Fibroblast of lung (primary cell): ENCODE measurements around the gene ATP6V0D1. TPM values are rescaled to one million over a fixed set of nuclear protein-coding genes. Genes with fewer than 3 reads are reported as not detected.

ENCODE experiments used
- DNase-seq, 2 donors: peaks; one replicate each; pipeline versions ENCODE4 v3.0.0 to v3.0.0-alpha.2; 2010; ENCODE audit warnings: low read depth in 2 of 2
- H2AFZ ChIP-seq: 2 replicates; pipeline ENCODE4 v1.5.1; 2012; ENCODE audit warnings: low read length, control low read depth, inconsistent platforms
- H3K27ac ChIP-seq: 2 replicates; pipeline ENCODE4 v1.5.1; 2011; ENCODE audit warnings: low read length, control low read depth; ENCODE audit not compliant: insufficient read depth
- H3K27me3 ChIP-seq: 2 replicates; pipeline ENCODE4 v1.5.1; 2011; ENCODE audit warnings: mild to moderate bottlenecking, low read length; ENCODE audit not compliant: control insufficient read depth, insufficient read depth
- H3K36me3 ChIP-seq: 2 replicates; pipeline ENCODE4 v1.5.1; 2011; ENCODE audit warnings: low read length; ENCODE audit not compliant: control insufficient read depth, insufficient read depth
- H3K4me1 ChIP-seq: 2 replicates; pipeline ENCODE4 v1.5.1; 2011; ENCODE audit warnings: low read length; ENCODE audit not compliant: control insufficient read depth, insufficient read depth; ENCODE audit errors: extremely low read depth
- H3K4me2 ChIP-seq: 2 replicates; pipeline ENCODE4 v1.5.1; 2011; ENCODE audit warnings: low read length, control low read depth; ENCODE audit not compliant: insufficient read depth; ENCODE audit errors: extremely low read depth
- H3K4me3 ChIP-seq, 4 experiments: fragments of 200-600 bp in 1 of 4; sonication (generic) in 1 of 4; replicated peaks in 1 of 4; 2 replicates each; pipeline ENCODE4 v1.5.1; 2011 to 2016; ENCODE audit warnings: low read length in 4 of 4, low read depth in 3 of 4, mild to moderate bottlenecking in 3 of 4, control low read depth in 2 of 4, inconsistent platforms in 1 of 4, mixed read lengths in 1 of 4; ENCODE audit not compliant: insufficient read depth in 1 of 4; ENCODE audit errors: control extremely low read depth in 1 of 4
- H3K79me2 ChIP-seq: 2 replicates; pipeline ENCODE4 v1.5.1; 2012; ENCODE audit warnings: mild to moderate bottlenecking, low read length, inconsistent platforms; ENCODE audit not compliant: control insufficient read depth, insufficient read depth
- H3K9ac ChIP-seq: 2 replicates; pipeline ENCODE4 v1.5.1; 2011; ENCODE audit warnings: mild to moderate bottlenecking, low read length, control low read depth; ENCODE audit not compliant: insufficient read depth
- H3K9me3 ChIP-seq: 2 replicates; pipeline ENCODE4 v1.5.1; 2012; ENCODE audit warnings: low read depth, low read length; ENCODE audit not compliant: control insufficient read depth, insufficient read depth
- H4K20me1 ChIP-seq: 2 replicates; pipeline ENCODE4 v1.5.1; 2011; ENCODE audit warnings: low read length; ENCODE audit not compliant: control insufficient read depth, insufficient read depth; ENCODE audit errors: extremely low read depth
- CTCF ChIP-seq, 2 donors: IDR thresholded peaks in 1 of 2; conservative IDR thresholded peaks in 1 of 2; 1 replicate in 1 of 2; 2 replicates in 1 of 2; pipeline ENCODE4 v1.5.1; 2011 to 2012; ENCODE audit warnings: low read length in 2 of 2, control low read depth in 1 of 2, inconsistent platforms in 1 of 2, low read depth in 1 of 2, mild to moderate bottlenecking in 1 of 2
- EZH2 ChIP-seq: IDR thresholded peaks from 2 replicates; pipeline ENCODE4 v1.5.1; 2012; ENCODE audit warnings: low read length, control low read depth, mild to moderate bottlenecking; ENCODE audit errors: missing control alignments
- polyA minus RNA-seq: library from RNA; depleted of rRNA, polyadenylated mRNA; stranded (reverse); fragments of >200 nt; gene quantifications from 2 replicates; pipeline ENCODE4 v1.2.3, GENCODE V29; 2011; ENCODE audit warnings: low replicate concordance
- polyA plus RNA-seq, 2 donors: library from polyadenylated mRNA; depleted of rRNA in 1 of 2; stranded (reverse) in 1 of 2; unstranded in 1 of 2; fragments of >200 nt; gene quantifications; 2 replicates each; pipeline ENCODE4 v1.2.1, GENCODE V29; 2011 to 2012; ENCODE audit warnings: missing spikeins in 1 of 2
- total RNA-seq: library from RNA; depleted of rRNA; stranded (reverse); fragments of >200 nt; gene quantifications from 2 replicates; pipeline ENCODE4 v1.2.1, GENCODE V29; 2014

ATP6V0D1 gene
- total RNA-seq (68.1 and 91.2 TPM in 2 replicates), polyA plus RNA-seq (183 and 230 TPM in 2 replicates), polyA minus RNA-seq (647 and 705 TPM in 2 replicates)
- 128 and 158 TPM in 2 replicates for polyA plus RNA-seq (2012)

GRCh38 chr16:67480833-67481560 is at the start of gene ATP6V0D1:
Gene ATP6V0D1, minus strand, starts transcription at chr16:67481157. Its CDS starts 71 bp downstream, at chr16:67481086.
- H3K79me2 ChIP-seq, result peaks cover 39% of the 10 kb centered on the region
- no peaks in the 10 kb centered on the region for H3K27me3 ChIP-seq

GRCh38 chr16:67530013-67530939 is 49.3 kb upstream of the ATP6V0D1 start:
- H3K27ac ChIP-seq, result peak overlapping the region; percentile 95
- no peak for TF ChIP-seq CTCF (conservative IDR thresholded peaks at IDR 0.05 in 1 of 2, IDR thresholded peaks at IDR 0.05 in 1 of 2; ENCODE audit: low read depth in 1 of 2, low read length in 2 of 2)
- TF ChIP-seq EZH2, result no peak
- H3K4me1 ChIP-seq, result peaks cover 4% of the 10 kb centered on the region
- H2AFZ ChIP-seq, result peak overlapping the region; percentile 53
- DNase-seq, result peak; percentile 72 to 85
- peak overlapping the region; percentile 86 to 90 (median 87) for H3K4me3 ChIP-seq
- no peaks in the 10 kb centered on the region for H4K20me1 ChIP-seq
- H3K9ac ChIP-seq, result peak overlapping the region; percentile 92
- peaks cover 30% of the 10 kb centered on the region for H3K79me2 ChIP-seq
- no peaks in the 10 kb centered on the region for H3K27me3 ChIP-seq
- H3K36me3 ChIP-seq, result no peaks in the 10 kb centered on the region
- peak overlapping the region; percentile 100 for H3K4me2 ChIP-seq
- H3K9me3 ChIP-seq, result no peaks in the 10 kb centered on the region

More at GRCh38 chr16:67480833-67481560, at the start of gene ATP6V0D1:
- Histone ChIP-seq H3K9me3 (no peaks in the 10 kb centered on the region), H3K36me3 (peaks cover 4% of the 10 kb centered on the region), H3K4me1 (peaks cover 13% of the 10 kb centered on the region), H4K20me1 (no peaks in the 10 kb centered on the region), H3K9ac (peak within 1 kb of the TSS; percentile 98), H3K4me2 (peak within 1 kb of the TSS; percentile 99), H2AFZ (peak within 1 kb of the TSS; percentile 92), H3K27ac (peak within 1 kb of the TSS; percentile 98), H3K4me3 (peak within 1 kb of the TSS; percentile 91 to 100 (median 99))
- peak; percentile 95 to 98 for DNase-seq
- TF ChIP-seq EZH2 (no peak), CTCF (conservative IDR thresholded peaks at IDR 0.05 in 1 of 2, IDR thresholded peaks at IDR 0.05 in 1 of 2; ENCODE audit: low read depth in 1 of 2, low read length in 2 of 2) (peak; percentile 72 to 79)

- H3K9me3 ChIP-seq, result no peaks in the 10 kb centered on the region
- peaks cover 30% of the 10 kb centered on the region for H3K79me2 ChIP-seq
- H3K9ac ChIP-seq, result peak overlapping the region; percentile 92
- TF ChIP-seq CTCF (conservative IDR thresholded peaks at IDR 0.05 in 1 of 2, IDR thresholded peaks at IDR 0.05 in 1 of 2; ENCODE audit: low read depth in 1 of 2, low read length in 2 of 2) (no peak), EZH2 (no peak)
- H3K27ac ChIP-seq, result peak overlapping the region; percentile 95
- H3K4me1 ChIP-seq, result peaks cover 4% of the 10 kb centered on the region
- H2AFZ ChIP-seq, result peak overlapping the region; percentile 53
- H3K4me3 ChIP-seq, result peak overlapping the region; percentile 86 to 90 (median 87)
- H3K27me3 ChIP-seq, result no peaks in the 10 kb centered on the region
- no peaks in the 10 kb centered on the region for H3K36me3 ChIP-seq
- peak; percentile 25 to 32 for DNase-seq
- H3K4me2 ChIP-seq, result peak overlapping the region; percentile 100
- H4K20me1 ChIP-seq, result no peaks in the 10 kb centered on the region
Measured at GRCh38 chr16:67529582-67530012, 48.6 kb upstream of the ATP6V0D1 start.
